OCI-LY1 (cell line): ENCODE data around the gene TJP3.

Experiments
- H2AFZ ChIP-seq: fragments of 200-600 bp; sonication (generic), shearing (Covaris generic); 2 replicates; pipeline ENCODE4 v1.6.0; 2014; ENCODE audit warnings: antibody characterized with exemption, mild to moderate bottlenecking, low read length
- H3F3A ChIP-seq: fragments of 200-600 bp; sonication (generic), shearing (Covaris generic); 2 replicates; pipeline ENCODE4 v1.6.0; 2014; ENCODE audit warnings: mild to moderate bottlenecking, antibody characterized with exemption, low read length, moderate library complexity; ENCODE audit not compliant: insufficient read depth
- H3K27ac ChIP-seq: fragments of 200-600 bp; sonication (generic); 2 replicates; pipeline ENCODE4 v1.5.1; 2014; ENCODE audit warnings: low read length, mixed run types, mild to moderate bottlenecking, low read depth; ENCODE audit not compliant: poor library complexity, severe bottlenecking
- H3K27me3 ChIP-seq: fragments of 200-600 bp; sonication (generic); 2 replicates; pipeline ENCODE4 v1.6.0; 2014; ENCODE audit warnings: antibody characterized with exemption, mild to moderate bottlenecking, low read length, moderate library complexity; ENCODE audit not compliant: insufficient read depth
- H3K36me3 ChIP-seq: fragments of 200-600 bp; sonication (generic); 2 replicates; pipeline ENCODE4 v1.6.1; 2014; ENCODE audit warnings: mild to moderate bottlenecking, antibody characterized with exemption, low read length, moderate library complexity, mixed read lengths; ENCODE audit not compliant: insufficient read depth
- H3K4me1 ChIP-seq: fragments of 200-600 bp; sonication (generic); 2 replicates; pipeline ENCODE4 v1.5.1; 2014; ENCODE audit warnings: mild to moderate bottlenecking, low read length, moderate library complexity; ENCODE audit not compliant: insufficient read depth, severe bottlenecking
- H3K4me2 ChIP-seq: fragments of 200-600 bp; sonication (generic), shearing (Covaris generic); 2 replicates; pipeline ENCODE4 v1.6.1; 2014; ENCODE audit warnings: low read length
- H3K4me3 ChIP-seq: fragments of 200-600 bp; sonication (generic); 2 replicates; pipeline ENCODE4 v1.5.1; 2014; ENCODE audit warnings: low read length, low read depth, mild to moderate bottlenecking, mixed read lengths; ENCODE audit not compliant: poor library complexity, severe bottlenecking
- H3K79me2 ChIP-seq: fragments of 200-600 bp; shearing (Covaris generic); 2 replicates; pipeline ENCODE4 v1.6.1; 2016; ENCODE audit warnings: mixed run types, low read length, mixed read lengths; ENCODE audit not compliant: insufficient read depth
- H3K9ac ChIP-seq: fragments of 200-600 bp; sonication (generic), shearing (Covaris generic); 2 replicates; pipeline ENCODE4 v1.6.1; 2014; ENCODE audit warnings: mild to moderate bottlenecking, low read length, mixed read lengths
- H3K9me2 ChIP-seq: fragments of 200-600 bp; sonication (generic), shearing (Covaris generic); 2 replicates; pipeline ENCODE4 v1.6.1; 2014; ENCODE audit warnings: low read depth, mild to moderate bottlenecking, low read length, mixed read lengths
- H3K9me3 ChIP-seq: fragments of 200-600 bp; shearing (Covaris generic); 2 replicates; pipeline ENCODE4 v1.6.1; 2014; ENCODE audit warnings: low read length, mixed read lengths
- H4K20me1 ChIP-seq: fragments of 200-600 bp; sonication (generic), shearing (Covaris generic); 2 replicates; pipeline ENCODE4 v1.6.0; 2016; ENCODE audit warnings: mild to moderate bottlenecking, low read length; ENCODE audit not compliant: insufficient read depth
- CTCF ChIP-seq: fragments of 200-600 bp; sonication (generic), shearing (Covaris generic); IDR thresholded peaks from 2 replicates; pipeline ENCODE4 v1.5.1; 2017; ENCODE audit warnings: mild to moderate bottlenecking, antibody characterized with exemption, low read length, moderate library complexity, mixed read lengths
- EZH2 ChIP-seq: fragments of 200-600 bp; sonication (generic), shearing (Covaris generic); IDR thresholded peaks from 2 replicates; pipeline ENCODE4 v1.8.0; 2017; ENCODE audit warnings: borderline replicate concordance, mixed run types, mild to moderate bottlenecking, antibody characterized with exemption, low read length, moderate library complexity, mixed read lengths

TJP3 gene

GRCh38 chr19:3667037-3667638, 41.0 kb upstream of the TJP3 start:
- Histone ChIP-seq H3K9me3 (no peaks in the 10 kb centered on the region), H3K36me3 (no peaks in the 10 kb centered on the region; the same call in 1 of the 2 replicates), H3F3A (no peaks in the 10 kb centered on the region), H3K27me3 (peaks cover 4% of the 10 kb centered on the region), H3K4me2 (no peak overlapping the region), H3K9ac (no peak overlapping the region), H3K4me1 (peaks cover 15% of the 10 kb centered on the region), H3K79me2 (no peaks in the 10 kb centered on the region), H3K4me3 (no peak overlapping the region), H4K20me1 (no peaks in the 10 kb centered on the region), H2AFZ (no peak overlapping the region), H3K27ac (no peak overlapping the region), H3K9me2 (no peaks in the 10 kb centered on the region)
- no peak for TF ChIP-seq EZH2
- TF ChIP-seq CTCF, result no peak

- Histone ChIP-seq H3K27ac (no peak overlapping the region), H3K9ac (no peak overlapping the region)
- no peak for TF ChIP-seq EZH2
Observed at GRCh38 chr19:3667766-3668165, 40.4 kb upstream of the TJP3 start.

GRCh38 chr19:3668331-3669081, 39.7 kb upstream of the TJP3 start:
- Histone ChIP-seq H3K9ac (no peak overlapping the region), H3K36me3 (no peaks in the 10 kb centered on the region), H4K20me1 (no peaks in the 10 kb centered on the region), H3K27me3 (peaks cover 4% of the 10 kb centered on the region), H3K4me3 (no peak overlapping the region), H3K9me3 (no peaks in the 10 kb centered on the region), H3K9me2 (no peaks in the 10 kb centered on the region), H3K4me1 (peaks cover 15% of the 10 kb centered on the region), H2AFZ (no peak overlapping the region), H3F3A (no peaks in the 10 kb centered on the region), H3K79me2 (no peaks in the 10 kb centered on the region), H3K27ac (no peak overlapping the region), H3K4me2 (no peak overlapping the region)
- TF ChIP-seq EZH2, result no peak
- TF ChIP-seq CTCF, result no peak

More at GRCh38 chr19:3667766-3668165, 40.4 kb upstream of the TJP3 start:
- no peak overlapping the region for H2AFZ ChIP-seq
- no peaks in the 10 kb centered on the region for H3K9me3 ChIP-seq
- no peak overlapping the region for H3K4me2 ChIP-seq
- H3F3A ChIP-seq, result no peaks in the 10 kb centered on the region
- H3K79me2 ChIP-seq, result no peaks in the 10 kb centered on the region
- no peaks in the 10 kb centered on the region; the same call in 1 of the 2 replicates for H3K36me3 ChIP-seq
- no peaks in the 10 kb centered on the region for H3K9me2 ChIP-seq
- H4K20me1 ChIP-seq, result no peaks in the 10 kb centered on the region
- H3K4me3 ChIP-seq, result no peak overlapping the region
- peaks cover 15% of the 10 kb centered on the region for H3K4me1 ChIP-seq
- peaks cover 4% of the 10 kb centered on the region for H3K27me3 ChIP-seq
